ENCODE measurements around the gene CIDEC.

- TF ChIP-seq CTCF (IDR thresholded peaks at IDR 0.05; ENCODE audit: low read depth, low read length), result peak; percentile 26
- no peak for TF ChIP-seq EZH2phosphoT487 (IDR thresholded peaks at IDR 0.05; ENCODE audit: low read depth)
Measured at GRCh38 chr3:9826815-9827573, 53.1 kb downstream of the CIDEC start.

All from OCI-LY3 (cell line).